Endothelial cell of umbilical vein (primary cell): Measurements from ENCODE around the gene UBE2D2. TPM values are rescaled to one million over a fixed set of nuclear protein-coding genes. Genes with fewer than 3 reads are reported as not detected.

ENCODE experiments used
- BruUV-seq: library from RNA; stranded (reverse); fragments of 400-500 nt; replicated peaks from 2 replicates; lab custom pipeline; 2021; lab: Mats Ljungman, UMichigan
- CTCF ChIA-PET: fragments of 300-600, 350-600 bp; sonication (Branson Sonifier 250); formaldehyde crosslinking; loops from one replicate; lab custom pipeline; 2021; ENCODE audit warnings: antibody characterized with exemption, inconsistent platforms; lab: Charles Lee
- POLR2A ChIA-PET: fragments of 300-600, 350-600 bp; sonication (Branson Sonifier 250); formaldehyde crosslinking; loops from one replicate; lab custom pipeline; 2021; ENCODE audit warnings: antibody characterized with exemption, inconsistent platforms; lab: Charles Lee
- DNase-seq: peaks from one replicate; pipeline ENCODE4 v3.0.0-alpha.2; 2011; ENCODE audit warnings: low read depth, low spot score
- FAIRE-seq: peaks from 2 replicates; lab custom pipeline; 2011; peaks lifted over from hg19 to GRCh38; lab: Jason Lieb, UNC
- H2AFZ ChIP-seq: 2 replicates; pipeline ENCODE4 v1.6.0; 2012; ENCODE audit warnings: low read depth, low read length, control low read depth, inconsistent platforms
- H3K27ac ChIP-seq: 2 replicates; pipeline ENCODE4 v1.5.1; 2011; ENCODE audit warnings: low read depth, mild to moderate bottlenecking, control low read depth, low read length, moderate library complexity; ENCODE audit not compliant: insufficient read depth
- H3K27me3 ChIP-seq, 2 experiments: 2 replicates each; pipeline versions ENCODE4 v1.6.0 to v1.6.1; 2011; ENCODE audit warnings: low read length in 2 of 2, mixed read lengths in 1 of 2; ENCODE audit not compliant: control insufficient read depth in 2 of 2, insufficient read depth in 2 of 2
- H3K36me3 ChIP-seq, 2 experiments: 2 replicates in 1 of 2; 3 replicates in 1 of 2; pipeline ENCODE4 v1.5.1; 2011; ENCODE audit warnings: low read length in 2 of 2, mild to moderate bottlenecking in 1 of 2, moderate library complexity in 1 of 2; ENCODE audit not compliant: control insufficient read depth in 2 of 2, insufficient read depth in 2 of 2; ENCODE audit errors: extremely low read depth in 1 of 2
- H3K4me1 ChIP-seq: 3 replicates; pipeline ENCODE4 v1.5.1; 2011; ENCODE audit warnings: mild to moderate bottlenecking, low read length; ENCODE audit not compliant: control insufficient read depth, insufficient read depth; ENCODE audit errors: extremely low read depth
- H3K4me2 ChIP-seq: 2 replicates; pipeline ENCODE4 v1.6.1; 2011; ENCODE audit warnings: low read length, control low read depth, mixed read lengths; ENCODE audit not compliant: insufficient read depth
- H3K4me3 ChIP-seq, 3 experiments: fragments of 200-600 bp in 1 of 3; sonication (generic), shearing (Covaris generic) in 1 of 3; replicated peaks in 1 of 3; 2 replicates each; pipeline ENCODE4 v1.5.1; 2011 to 2016; ENCODE audit warnings: control low read depth in 3 of 3, low read length in 3 of 3, mild to moderate bottlenecking in 2 of 3, inconsistent platforms in 1 of 3, low read depth in 1 of 3, moderate library complexity in 1 of 3; ENCODE audit not compliant: insufficient read depth in 1 of 3
- H3K79me2 ChIP-seq: 2 replicates; pipeline ENCODE4 v1.6.0; 2012; ENCODE audit warnings: low read length, inconsistent platforms; ENCODE audit not compliant: control insufficient read depth, insufficient read depth
- H3K9ac ChIP-seq: replicated peaks from 2 replicates; pipeline ENCODE3; 2011; ENCODE audit warnings: low read length, control low read depth; ENCODE audit not compliant: insufficient read depth; ENCODE audit errors: extremely low read depth
- H3K9me1 ChIP-seq: replicated peaks from 3 replicates; pipeline ENCODE4 v1.6.0; 2011; ENCODE audit warnings: mild to moderate bottlenecking, low read length; ENCODE audit not compliant: control insufficient read depth, insufficient read depth; ENCODE audit errors: extremely low read depth
- H3K9me3 ChIP-seq: replicated peaks from 2 replicates; pipeline ENCODE4 v1.5.1; 2012; ENCODE audit warnings: low read length, inconsistent platforms; ENCODE audit not compliant: control insufficient read depth, insufficient read depth
- H4K20me1 ChIP-seq: replicated peaks from 2 replicates; pipeline ENCODE3; 2011; ENCODE audit warnings: mild to moderate bottlenecking, low read length; ENCODE audit not compliant: control insufficient read depth, insufficient read depth; ENCODE audit errors: extremely low read depth
- EZH2 ChIP-seq: IDR thresholded peaks from 2 replicates; pipeline ENCODE4 v1.6.1; 2012; ENCODE audit warnings: borderline replicate concordance, low read depth, mild to moderate bottlenecking, moderate library complexity, low read length, inconsistent platforms; ENCODE audit not compliant: severe bottlenecking
- FOS ChIP-seq: IDR thresholded peaks from 2 replicates; pipeline ENCODE4 v1.6.1; 2011; ENCODE audit warnings: mild to moderate bottlenecking, low read length, moderate library complexity, borderline replicate concordance; ENCODE audit not compliant: insufficient read depth
- GATA2 ChIP-seq: IDR thresholded peaks from 2 replicates; pipeline ENCODE4 v1.7.0; 2011; ENCODE audit warnings: low read depth, mild to moderate bottlenecking, moderate library complexity, mixed read lengths, low read length; ENCODE audit not compliant: insufficient read length, insufficient read depth
- JUN ChIP-seq: IDR thresholded peaks from 2 replicates; pipeline ENCODE4 v1.6.1; 2011; ENCODE audit warnings: borderline replicate concordance, low read depth; ENCODE audit not compliant: insufficient read length, insufficient read depth
- MYC ChIP-seq: IDR thresholded peaks from one replicate; pipeline ENCODE4 v1.6.1; 2011; ENCODE audit warnings: mild to moderate bottlenecking, low read depth, low read length
- POLR2A ChIP-seq: IDR thresholded peaks from 2 replicates; pipeline ENCODE4 v1.6.1; 2012; ENCODE audit warnings: low read depth, mild to moderate bottlenecking, control low read depth, low read length
- POLR2AphosphoS5 ChIP-seq: IDR thresholded peaks from 2 replicates; pipeline ENCODE4 v1.6.1; 2012; ENCODE audit warnings: low read depth, mild to moderate bottlenecking, control low read depth, low read length, moderate library complexity; ENCODE audit not compliant: insufficient read depth
- dilution Hi-C: fragments of 300-500 bp; cut with MboI; formaldehyde crosslinking; loops from one replicate; pipeline ENCODE4 v1.15.0; 2019; ENCODE audit warnings: low sequenced_read_pairs; ENCODE audit not compliant: extremely low pct_ligation_motif_present
- intact Hi-C: fragments of 100-400 bp; cut with micrococcal nuclease; formaldehyde crosslinking; loops from one replicate; pipeline ENCODE4 v1.10.0; 2022
- polyA plus RNA-seq, 4 experiments: library from polyadenylated mRNA; depleted of rRNA in 3 of 4; stranded (reverse) in 3 of 4; unstranded in 1 of 4; fragments of >200 nt; gene quantifications; 2 replicates each; pipeline versions ENCODE4 v1.2.1 to v1.2.3, GENCODE V29; 2011 to 2012; ENCODE audit warnings: missing spikeins in 1 of 4
- total RNA-seq: library from RNA; stranded (reverse); gene quantifications from 2 replicates; pipeline ENCODE4 v1.2.3, GENCODE V29; 2021
- TF ChIP-seq, protein P1 (sequence below), 2 donors: IDR thresholded peaks; 1 replicate in 1 of 2; 2 replicates in 1 of 2; pipeline ENCODE4 v1.5.1; 2011; ENCODE audit warnings: low read length in 2 of 2, mild to moderate bottlenecking in 2 of 2, moderate library complexity in 2 of 2, control low read depth in 1 of 2, inconsistent platforms in 1 of 2, low read depth in 1 of 2; ENCODE audit not compliant: insufficient read depth in 1 of 2; ENCODE audit errors: extremely low read depth in 1 of 2
- TF ChIP-seq, protein P2 (sequence below): IDR thresholded peaks from 2 replicates; pipeline ENCODE4 v1.6.1; 2011; ENCODE audit not compliant: insufficient read depth, insufficient read length

Gene UBE2D2
- total and polyA plus RNA-seq, 2 donors (not counting 3 experiments of a cell fraction or from before 2014, with no cell fraction given), result 45.0 to 156 TPM

DNA sequence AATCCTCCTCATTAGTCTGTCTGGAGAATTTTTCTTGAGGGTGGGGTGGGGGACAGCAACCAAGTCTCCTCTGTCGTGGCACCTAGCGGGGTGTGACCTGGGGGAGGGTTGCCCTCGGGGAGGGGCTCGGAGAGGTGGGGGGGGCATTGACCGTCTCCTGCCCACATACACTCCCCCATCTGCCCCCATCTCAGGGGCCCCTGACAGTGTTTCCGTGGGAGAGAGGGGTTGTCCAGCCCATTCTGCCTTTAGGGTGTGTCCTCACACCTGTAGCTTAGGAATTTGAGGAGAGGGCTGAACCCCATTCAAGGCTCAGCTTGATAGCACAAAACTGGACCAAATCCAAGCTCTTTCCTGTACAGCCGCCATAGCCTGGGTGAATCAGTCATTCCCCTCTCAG is 81.1 kb downstream of the UBE2D2 start:
- H2AFZ ChIP-seq, result no peak overlapping the region
- no peak for FAIRE-seq
- BruUV-seq, result no TSS peak
- H3K9me3 ChIP-seq, result no peaks in the 10 kb centered on the region
- TF ChIP-seq FOS (no peak), GATA2 (no peak), JUN (no peak), POLR2AphosphoS5 (no peak), EZH2 (no peak), MYC (no peak), POLR2A (no peak)
- TF ChIP-seq, protein P1, sequence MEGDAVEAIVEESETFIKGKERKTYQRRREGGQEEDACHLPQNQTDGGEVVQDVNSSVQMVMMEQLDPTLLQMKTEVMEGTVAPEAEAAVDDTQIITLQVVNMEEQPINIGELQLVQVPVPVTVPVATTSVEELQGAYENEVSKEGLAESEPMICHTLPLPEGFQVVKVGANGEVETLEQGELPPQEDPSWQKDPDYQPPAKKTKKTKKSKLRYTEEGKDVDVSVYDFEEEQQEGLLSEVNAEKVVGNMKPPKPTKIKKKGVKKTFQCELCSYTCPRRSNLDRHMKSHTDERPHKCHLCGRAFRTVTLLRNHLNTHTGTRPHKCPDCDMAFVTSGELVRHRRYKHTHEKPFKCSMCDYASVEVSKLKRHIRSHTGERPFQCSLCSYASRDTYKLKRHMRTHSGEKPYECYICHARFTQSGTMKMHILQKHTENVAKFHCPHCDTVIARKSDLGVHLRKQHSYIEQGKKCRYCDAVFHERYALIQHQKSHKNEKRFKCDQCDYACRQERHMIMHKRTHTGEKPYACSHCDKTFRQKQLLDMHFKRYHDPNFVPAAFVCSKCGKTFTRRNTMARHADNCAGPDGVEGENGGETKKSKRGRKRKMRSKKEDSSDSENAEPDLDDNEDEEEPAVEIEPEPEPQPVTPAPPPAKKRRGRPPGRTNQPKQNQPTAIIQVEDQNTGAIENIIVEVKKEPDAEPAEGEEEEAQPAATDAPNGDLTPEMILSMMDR (IDR thresholded peaks at IDR 0.05; ENCODE audit: extremely low read depth in 1 of 2, insufficient read depth in 1 of 2, low read depth in 1 of 2, low read length in 2 of 2), result no peak
- TF ChIP-seq, protein P2, sequence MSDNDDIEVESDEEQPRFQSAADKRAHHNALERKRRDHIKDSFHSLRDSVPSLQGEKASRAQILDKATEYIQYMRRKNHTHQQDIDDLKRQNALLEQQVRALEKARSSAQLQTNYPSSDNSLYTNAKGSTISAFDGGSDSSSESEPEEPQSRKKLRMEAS, result no peak
- H3K27ac ChIP-seq, result no peak overlapping the region
- H3K4me3 ChIP-seq, result no peak overlapping the region
- no peaks in the 10 kb centered on the region for H4K20me1 ChIP-seq
- H3K4me1 ChIP-seq, result peaks cover 4% of the 10 kb centered on the region
- no peaks in the 10 kb centered on the region for H3K9me1 ChIP-seq
- no peaks in the 10 kb centered on the region for H3K36me3 ChIP-seq
- peaks cover 0 to 4% of the 10 kb centered on the region in 2 experiments for H3K27me3 ChIP-seq
- no peak for DNase-seq
- H3K9ac ChIP-seq, result no peak overlapping the region
- dilution Hi-C loops (loop anchor here (10.0 kb wide), 1 partner anchor 123 kb away; no protein-coding TSS in a partner anchor), intact Hi-C loops (no loop called here)
- ChIA-PET CTCF (interaction anchor here (3.9 kb wide), 1 partner anchor 48 kb away, joined by 13 read pairs; no protein-coding TSS in a partner anchor), POLR2A (no interaction called here)
- no peak overlapping the region for H3K4me2 ChIP-seq
- no peaks in the 10 kb centered on the region for H3K79me2 ChIP-seq
